C1 segment of cervical spinal cord (tissue), 14 donors: ENCODE results near the gene IQSEC3.
"Not testable (repeated sequence)": the region's sequence is repeated elsewhere in the genome, so short reads cannot be mapped to it uniquely, and the experiment has no call there.

ENCODE experiments used
- DNase-seq, 14 donors: peaks; one replicate each; lab custom pipeline; 2025; lab: John Stamatoyannopoulos, UW

Gene IQSEC3

DNA sequence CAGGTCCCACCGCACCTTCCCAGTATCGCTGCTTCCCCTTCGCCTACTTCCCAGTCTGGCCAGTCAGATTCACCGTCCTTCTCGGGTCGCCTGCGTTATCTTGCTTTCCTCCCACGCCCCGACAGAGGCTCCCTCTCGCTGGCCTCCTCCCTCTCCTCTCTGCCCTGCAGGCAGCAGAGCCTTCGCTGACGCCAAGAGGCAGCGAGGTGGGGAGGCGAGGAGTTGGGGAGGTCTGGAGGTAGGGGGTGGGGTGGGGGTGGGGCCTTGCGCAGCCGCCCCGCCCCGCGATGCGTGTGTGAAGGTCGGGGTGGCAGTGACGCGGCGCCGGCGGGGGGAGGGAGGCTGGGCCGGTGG is at the start of gene IQSEC3:
Gene IQSEC3, plus strand, starts transcription at position 340 of the 354 bp plus-strand sequence. CDS start 116 bp downstream, outside the sequence.
- not testable (repeated sequence) for DNase-seq

DNA sequence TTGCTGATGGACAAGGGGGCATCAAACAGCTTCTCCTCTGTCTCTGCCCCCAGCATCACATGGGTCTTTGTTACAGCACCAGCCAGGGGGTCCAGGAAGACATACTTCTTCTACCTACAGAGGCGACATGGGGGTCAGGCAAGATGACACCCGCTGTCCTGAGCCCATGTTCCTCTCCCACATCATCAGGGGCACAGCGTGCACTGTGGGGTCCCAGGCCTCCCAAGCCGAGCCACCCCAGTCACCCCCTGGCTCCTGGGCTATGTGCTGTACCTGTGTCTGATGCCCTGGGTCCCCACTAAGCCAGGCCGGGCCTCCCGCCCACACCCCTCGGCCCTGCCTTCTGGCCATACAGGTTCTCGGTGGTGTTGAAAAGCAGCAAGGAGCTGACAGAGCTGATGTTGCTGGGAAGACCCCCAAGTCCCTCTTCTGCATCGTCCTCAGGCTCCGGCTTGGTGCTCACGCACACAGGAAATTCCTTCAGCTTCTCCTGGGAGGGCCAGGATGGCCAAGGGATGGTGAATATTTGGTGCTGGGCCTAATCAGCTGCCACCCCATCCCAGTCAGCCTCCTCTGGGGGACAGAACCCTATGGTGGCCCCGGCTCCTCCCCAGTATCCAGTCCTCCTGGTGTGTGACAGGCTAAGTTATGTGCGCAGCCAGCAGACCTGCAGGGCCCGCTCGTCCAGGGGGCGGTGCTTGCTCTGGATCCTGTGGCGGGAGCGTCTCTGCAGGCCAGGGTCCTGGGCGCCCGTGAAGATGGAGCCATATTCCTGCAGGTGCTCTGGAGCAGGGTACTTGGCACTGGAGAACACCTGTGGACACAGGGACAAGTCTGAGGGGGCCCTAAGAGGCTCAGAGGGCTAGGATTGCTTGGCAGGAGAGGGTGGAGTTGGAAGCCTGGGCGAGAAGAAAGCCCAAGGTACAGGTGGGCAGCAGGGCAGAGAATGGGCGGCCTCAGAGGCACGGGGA is 48.9 kb upstream of the IQSEC3 start:
- not testable (repeated sequence) for DNase-seq

DNA sequence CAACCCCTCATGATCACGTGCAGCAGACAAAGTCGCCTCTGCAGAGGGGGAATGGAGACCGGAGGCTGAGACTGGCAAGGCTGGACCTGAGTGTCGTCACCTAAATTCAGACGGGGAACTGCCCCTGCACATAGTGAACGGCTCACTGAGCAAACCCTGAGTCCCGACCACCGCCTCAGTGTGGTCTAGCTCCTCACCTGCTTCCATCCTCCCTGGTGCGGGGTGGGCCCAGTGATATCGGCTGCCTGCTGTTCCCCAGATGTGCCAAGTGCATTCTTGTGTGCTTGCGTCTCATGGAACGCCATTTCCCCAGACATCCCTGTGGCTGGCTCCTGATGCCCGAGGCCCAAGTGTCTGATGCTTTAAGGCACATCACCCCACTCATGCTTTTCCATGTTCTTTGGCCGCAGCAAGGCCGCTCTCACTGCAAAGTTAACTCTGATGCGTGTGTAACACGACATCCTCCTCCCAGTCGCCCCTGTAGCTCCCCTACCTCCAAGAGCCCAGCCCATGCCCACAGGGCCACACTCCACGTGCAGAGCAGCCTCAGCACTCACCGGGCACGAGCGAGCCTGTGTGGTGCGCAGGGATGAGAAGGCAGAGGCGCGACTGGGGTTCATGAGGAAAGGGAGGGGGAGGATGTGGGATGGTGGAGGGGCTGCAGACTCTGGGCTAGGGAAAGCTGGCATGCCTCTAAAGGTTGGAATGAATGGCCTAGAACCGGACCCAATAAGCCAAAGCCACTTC is 47.6 kb upstream of the IQSEC3 start:
- DNase-seq: not testable (repeated sequence)

DNA sequence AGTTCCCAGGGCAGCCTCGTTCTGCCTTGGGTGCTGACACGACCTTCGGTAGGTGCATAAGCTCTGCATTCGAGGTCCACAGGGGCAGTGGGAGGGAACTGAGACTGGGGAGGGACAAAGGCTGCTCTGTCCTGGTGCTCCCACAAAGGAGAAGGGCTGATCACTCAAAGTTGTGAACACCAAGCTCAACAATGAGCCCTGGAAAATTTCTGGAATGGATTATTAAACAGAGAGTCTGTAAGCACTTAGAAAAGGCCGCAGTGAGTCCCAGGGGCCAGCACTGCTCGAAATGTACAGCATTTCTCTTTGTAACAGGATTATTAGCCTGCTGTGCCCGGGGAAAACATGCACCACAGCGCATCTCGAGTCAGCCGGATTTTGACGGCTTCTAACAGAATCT is 46.7 kb upstream of the IQSEC3 start:
- DNase-seq: not testable (repeated sequence)

DNA sequence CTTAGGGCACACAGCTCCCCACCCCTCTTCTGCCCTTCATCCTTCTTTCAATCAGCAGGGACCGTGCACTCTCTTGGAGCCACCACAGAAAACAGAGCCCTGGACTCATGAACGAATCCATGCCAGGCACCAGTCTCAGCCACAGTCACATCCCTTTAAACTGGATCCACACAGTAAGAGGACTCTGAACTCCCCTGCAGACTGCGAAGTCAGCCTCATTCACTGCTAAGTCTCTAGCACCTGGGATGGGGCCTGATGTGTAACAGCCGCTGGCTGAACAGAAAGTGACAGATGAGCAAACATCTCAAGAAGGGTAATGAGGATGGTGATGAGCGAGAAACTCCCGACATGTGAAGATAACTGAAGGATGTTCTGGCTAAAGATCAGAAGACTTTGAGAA is 45.8 kb upstream of the IQSEC3 start:
- no peak for DNase-seq

DNA sequence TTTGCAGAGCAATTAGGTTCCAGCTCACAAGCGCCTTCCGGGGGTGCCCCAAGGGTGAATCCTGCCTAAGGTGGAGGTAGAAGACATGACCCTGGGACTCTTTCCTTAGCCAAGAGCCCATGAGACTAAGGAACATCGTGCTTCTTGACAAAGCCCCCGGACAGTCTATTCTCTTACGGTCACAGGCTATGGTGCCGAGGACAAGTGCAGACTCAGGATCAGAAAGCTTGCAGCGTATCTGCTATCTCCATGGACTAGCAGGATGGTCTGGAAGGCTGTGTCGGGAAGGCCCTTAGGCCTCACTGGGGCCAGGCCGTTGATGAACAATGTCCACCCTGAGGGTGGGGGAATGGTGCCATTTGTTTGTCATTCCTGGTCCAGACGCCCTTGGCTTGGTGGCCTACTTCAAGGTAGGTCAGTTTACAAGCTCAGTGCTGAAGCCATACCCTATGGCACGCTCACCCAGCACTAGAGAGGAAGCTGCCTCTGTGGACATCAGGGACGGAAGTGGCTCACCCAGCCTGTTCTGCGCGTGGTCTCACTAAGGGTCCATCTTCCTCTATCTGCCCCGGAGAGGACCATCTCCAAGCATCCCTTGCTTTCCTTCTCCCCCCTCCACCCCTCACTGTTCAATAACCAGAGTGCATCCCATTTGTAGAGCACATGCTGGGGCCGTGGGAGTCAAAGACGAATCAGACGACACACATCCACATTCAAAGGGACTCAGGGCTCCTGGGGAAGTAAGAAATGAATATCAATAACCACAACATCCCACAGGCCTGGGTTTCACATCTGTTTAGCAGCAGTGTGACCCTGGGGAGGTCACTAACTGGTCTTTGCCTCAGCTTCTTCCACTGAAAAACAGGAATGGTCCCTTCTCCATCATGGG is 45.0 kb upstream of the IQSEC3 start:
- no peak for DNase-seq

DNA sequence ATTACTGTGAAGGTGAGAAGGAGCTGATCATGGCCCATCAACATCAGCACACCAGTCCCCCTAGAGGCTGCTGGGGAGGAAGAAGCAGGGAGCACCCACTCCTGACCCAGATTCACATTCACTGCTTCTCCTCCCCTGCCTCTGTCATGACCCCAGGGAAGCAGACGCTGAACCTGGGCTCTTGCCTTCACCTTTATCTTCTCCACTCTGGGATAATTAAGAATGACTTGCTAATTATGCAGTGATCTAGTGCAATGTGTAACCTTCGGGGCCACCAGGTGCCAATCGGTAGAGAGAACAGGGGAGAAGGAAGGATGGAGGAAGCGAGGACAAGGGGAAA is 44.4 kb upstream of the IQSEC3 start:
- DNase-seq: no peak

DNA sequence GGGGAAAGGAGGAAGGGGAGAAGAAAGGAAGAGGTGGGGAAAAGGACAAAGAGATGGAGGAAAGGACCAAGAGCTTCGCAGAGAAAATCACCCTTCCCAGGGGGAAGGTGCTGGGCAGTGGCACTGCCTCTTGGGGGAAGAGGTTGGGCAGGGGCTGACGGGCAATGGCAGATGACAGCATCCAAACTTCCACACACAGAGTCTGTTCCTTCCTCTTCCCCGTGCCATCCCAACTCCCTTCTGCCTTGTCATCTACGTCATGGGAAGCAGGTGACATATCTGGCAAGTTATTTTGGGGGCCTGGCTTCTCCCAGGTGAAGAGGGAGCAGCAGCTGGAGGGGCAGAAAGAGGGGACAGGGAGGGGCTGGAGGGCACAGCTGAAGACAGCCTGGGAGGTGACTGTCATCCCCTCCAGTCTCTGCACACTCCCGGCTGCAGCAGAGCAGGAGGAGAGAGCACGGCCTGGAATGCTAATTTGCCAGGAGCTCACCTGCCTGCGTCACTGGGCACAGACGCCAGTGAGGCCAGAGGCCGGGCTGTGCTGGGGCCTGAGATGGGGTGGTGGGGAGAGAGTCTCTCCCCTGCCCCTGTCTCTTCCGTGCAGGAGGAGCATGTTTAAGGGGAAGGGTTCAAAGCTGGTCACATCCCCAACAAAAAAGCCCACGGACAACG is 43.9 kb upstream of the IQSEC3 start:
- DNase-seq: no peak

DNA sequence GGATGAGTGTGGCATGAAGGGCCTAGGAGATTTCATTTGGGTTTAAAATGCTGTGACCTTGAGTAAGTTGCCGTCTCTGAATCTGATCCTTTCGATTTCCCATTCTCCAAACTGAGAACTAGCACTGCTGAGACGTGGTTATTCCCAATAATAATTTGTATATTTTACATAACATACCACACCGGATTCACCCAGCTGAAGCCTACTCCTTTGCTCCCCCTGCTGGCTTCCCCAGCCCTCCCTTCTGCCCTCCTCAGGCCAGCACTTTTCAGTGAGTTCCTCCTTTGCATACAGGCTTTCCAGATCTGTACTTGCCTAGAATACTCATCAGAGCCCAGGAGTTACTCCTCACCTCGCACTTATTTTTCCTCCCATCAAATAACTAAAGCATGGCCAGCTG is 38.7 kb upstream of the IQSEC3 start:
- DNase-seq: not testable (repeated sequence)

DNA sequence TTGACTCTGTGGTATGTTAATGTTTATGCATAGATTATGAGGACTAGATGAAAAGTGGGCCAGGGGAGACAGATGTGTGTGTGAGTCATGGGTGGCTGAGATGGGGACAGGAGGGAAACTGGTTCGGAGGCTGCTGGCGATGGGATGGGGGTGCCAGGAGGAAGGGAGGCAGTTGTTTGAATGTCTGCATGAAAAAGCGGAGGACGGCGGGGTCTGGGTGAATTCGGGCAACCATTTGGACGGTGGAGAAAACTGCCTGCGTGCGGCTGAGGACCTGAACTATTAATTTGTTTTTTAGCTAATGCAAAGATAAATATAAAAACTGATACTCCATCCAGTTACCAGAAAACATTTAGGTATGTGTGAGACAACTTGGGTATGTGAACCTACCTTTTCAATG is 27.8 kb upstream of the IQSEC3 start:
- DNase-seq: not testable (repeated sequence)

DNA sequence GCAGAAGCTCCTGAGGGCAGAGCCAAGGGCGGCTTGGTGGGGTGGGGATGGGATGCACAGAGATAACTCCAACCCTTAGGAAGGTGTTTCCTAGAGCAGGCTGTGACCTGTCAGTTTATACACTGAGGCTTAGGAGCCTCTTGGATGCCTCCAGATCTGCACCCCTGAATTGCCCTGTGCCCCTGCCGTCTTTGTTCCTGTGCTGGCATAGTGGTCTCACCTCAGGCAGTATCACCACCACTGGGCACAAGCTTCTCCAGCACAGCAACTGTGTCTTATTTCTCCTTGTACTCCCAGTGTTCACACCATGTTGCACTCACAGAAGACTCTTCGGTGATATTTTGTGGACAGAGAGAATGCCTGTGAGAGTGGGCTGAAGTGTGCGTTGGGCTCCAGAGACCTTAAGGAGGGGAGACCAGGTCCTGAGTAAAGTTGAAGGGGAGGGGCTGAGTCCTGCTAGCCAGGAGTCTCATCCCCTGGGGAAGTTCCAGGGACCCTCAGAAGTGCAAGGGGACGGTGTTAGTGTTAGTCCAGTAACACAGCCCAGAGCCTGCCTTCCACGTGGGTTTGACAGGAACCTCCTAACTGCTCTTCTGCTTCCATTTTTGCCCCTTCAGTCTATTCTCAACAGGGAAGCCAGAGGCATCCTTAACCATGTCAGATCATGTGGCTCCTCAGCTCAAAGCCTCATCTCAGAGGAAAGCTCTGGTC is 26.9 kb upstream of the IQSEC3 start:
- not testable (repeated sequence) for DNase-seq

DNA sequence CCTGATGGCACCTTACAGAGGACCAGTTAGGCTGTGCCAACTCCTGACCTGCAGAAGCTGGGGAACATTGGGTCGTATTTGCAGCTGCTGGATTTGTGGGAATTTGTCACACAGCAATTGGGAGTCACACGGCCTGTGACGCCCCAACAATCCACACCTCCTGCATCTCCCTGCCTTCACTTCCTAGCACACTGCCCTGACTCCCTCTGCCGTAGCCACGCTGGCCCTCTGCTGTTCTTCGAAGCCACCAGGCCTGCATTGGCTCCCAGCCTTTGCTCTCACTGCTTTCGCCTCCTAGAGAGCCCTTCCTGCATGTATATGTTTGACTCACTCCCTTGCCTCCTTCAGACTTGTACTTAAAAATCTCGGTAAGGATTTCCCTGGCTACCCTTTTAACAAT is 22.2 kb upstream of the IQSEC3 start:
- DNase-seq: not testable (repeated sequence)

DNA sequence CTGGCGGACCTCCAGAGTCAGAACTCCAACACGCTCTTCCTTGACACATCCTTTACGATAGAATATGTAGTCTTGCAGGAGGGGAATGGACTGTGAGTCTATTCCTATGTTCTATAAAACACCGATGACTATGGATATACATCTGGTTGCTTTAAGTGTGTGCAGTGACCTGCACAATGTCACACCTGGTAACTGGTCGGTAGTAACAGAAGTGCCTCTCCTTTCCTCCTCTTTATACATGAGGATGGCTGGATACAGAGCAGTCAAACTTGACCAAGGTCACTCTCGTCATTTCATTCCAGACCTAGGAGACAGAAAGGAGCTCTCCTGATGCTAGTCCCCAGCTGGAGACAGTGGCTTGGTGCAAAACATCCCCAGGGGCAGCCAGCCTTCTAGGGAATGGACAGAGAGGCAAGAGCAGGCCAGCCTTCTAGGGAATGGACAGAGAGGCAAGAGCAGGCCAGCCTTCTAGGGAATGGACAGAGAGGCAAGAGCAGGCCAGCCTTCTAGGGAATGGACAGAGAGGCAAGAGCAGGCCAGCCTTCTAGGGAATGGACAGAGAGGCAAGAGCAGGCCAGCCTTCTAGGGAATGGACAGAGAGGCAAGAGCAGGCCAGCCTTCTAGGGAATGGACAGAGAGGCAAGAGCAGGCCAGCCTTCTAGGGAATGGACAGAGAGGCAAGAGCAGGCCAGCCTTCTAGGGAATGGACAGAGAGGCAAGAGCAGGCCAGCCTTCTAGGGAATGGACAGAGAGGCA is 21.2 kb upstream of the IQSEC3 start:
- not testable (repeated sequence) for DNase-seq

DNA sequence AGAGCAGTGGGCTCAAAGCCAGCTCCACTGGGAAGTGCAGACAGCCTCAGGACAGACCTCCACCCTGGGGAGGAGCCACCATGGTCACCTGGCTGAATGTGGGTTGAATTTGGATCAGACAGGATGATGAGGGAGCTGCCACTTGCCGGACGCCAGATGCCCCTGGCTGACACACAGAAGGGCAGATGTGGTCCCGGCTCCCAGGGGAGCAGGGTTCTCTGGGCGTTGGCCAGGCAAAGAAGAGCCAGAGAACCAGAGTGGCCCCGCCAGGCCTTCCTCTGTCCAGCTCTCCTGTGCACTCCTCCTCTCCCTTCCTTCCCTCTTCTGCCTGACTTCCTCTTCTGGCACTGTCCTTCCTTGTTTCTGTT is 20.6 kb upstream of the IQSEC3 start:
- not testable (repeated sequence) for DNase-seq

DNA sequence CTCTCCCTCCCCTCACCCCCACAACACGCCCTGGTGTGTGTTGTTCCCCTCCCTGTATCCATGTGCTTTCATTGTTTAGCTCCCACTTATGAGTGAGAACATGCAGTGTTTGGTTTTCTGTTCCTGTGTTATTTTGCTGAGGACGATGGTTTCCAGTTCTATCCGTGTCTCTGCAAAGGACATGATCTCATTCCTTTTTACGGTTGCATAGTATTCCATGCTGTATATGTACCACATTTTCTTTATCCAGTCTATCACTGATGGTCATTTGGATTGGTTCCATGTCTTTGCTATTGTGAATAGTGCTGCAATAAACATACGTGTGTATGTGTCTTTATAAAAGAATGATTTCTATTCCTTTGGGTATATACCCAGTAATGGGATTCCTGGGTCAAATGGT is 20.0 kb upstream of the IQSEC3 start:
- DNase-seq: not testable (repeated sequence)

DNA sequence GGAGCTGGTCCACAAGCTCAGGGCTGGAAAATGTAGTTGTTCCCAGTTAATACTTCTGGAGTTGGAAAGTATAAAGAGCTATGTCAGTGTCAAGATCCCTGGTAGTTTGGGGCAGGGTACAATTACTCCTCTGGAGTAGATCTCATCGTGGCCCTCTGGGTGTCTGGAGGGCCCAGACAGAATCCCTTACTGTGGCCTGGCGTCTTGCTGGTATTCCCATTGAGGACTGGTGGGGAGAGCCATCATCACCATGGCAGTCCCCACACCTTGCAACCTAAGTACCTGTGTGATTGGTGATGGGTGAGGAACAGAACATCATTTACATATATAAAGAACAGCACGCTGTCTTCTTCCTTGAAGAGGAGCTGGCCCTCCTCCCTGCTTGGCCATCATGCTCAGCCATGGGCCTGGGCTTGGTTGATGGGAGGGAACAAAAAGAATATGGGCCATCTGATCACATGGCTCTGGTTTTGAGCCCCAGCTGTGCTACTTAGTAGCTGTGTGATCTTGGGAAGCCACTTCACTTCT is 18.8 kb upstream of the IQSEC3 start:
- not testable (repeated sequence) for DNase-seq

DNA sequence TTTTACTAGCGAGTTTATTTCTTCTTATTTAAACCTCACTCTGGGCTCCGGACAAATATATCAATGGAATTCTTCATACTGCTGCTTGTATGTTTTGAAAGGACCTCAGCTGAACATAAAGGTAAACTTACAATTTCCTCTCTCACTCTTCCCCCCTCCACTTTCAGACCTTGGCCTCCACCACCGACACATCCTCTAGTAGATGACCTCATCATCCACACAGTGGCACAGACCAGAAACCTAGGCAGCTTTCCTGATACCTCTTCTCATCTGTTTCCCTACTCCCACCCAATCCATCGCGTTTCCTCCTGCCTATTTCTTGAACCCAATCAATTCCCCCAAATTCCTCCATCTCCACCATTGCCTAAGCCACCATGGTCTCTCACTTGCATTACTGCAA is 17.4 kb upstream of the IQSEC3 start:
- DNase-seq: not testable (repeated sequence)

DNA sequence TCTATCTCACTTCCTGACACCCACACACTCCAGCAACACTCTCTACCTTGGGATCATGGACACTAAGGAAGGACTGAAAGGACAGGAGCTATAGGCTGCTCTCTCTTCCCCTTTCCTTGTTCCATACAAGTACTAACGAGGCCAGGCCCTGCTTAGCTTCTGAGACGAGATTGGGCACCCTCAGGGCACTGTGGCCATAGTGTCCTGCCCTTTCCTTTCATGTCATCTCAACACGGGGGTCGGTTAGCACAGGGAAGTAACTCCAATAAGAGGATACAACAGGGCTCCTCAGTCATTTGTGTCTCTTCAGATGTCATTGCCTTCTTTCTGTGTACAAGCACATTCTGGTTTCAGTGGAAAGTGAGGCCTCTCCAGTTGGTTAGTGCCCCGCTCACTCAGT is 15.5 kb upstream of the IQSEC3 start:
- DNase-seq: not testable (repeated sequence)

DNA sequence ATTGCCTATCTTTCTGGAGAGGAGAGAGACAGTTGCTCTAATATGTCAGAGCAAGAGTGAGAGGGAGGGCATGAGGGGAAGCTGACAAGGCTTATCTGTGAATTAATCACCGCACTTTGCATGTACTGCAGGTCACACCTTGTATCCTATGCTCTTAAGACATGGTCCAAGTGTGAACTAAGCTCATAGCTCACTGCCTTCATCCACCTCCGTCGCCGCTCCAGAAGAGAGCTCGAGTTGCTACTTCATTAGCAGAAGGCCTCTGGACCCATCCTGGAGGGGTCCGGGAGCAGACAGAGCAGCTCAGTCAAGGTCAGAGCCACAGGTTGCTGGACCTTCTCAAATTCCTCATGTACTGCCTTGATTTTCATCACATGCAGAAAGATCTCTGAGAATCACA is 14.6 kb upstream of the IQSEC3 start:
- not testable (repeated sequence) for DNase-seq
